Lower leg skin (tissue), 3 donors: ENCODE measurements around the gene POLR2E.

Experiments
- POLR2A ChIP-seq, 2 donors: fragments of 450-650 bp; IDR thresholded peaks; one replicate each; pipeline ENCODE4 v1.6.1; 2016 to 2017; ENCODE audit warnings: antibody characterized with exemption in 2 of 2, mild to moderate bottlenecking in 1 of 2, moderate library complexity in 1 of 2
- TF ChIP-seq, protein P1 (sequence below), 3 donors: fragments of 450-650 bp; IDR thresholded peaks; one replicate each; pipeline ENCODE4 v1.5.1; 2016; ENCODE audit warnings: antibody characterized with exemption in 3 of 3, mild to moderate bottlenecking in 3 of 3, moderate library complexity in 2 of 3

GRCh38 chr19:1105008-1105872 lies 10.1 kb upstream of the POLR2E start:
- TF ChIP-seq, protein P1, sequence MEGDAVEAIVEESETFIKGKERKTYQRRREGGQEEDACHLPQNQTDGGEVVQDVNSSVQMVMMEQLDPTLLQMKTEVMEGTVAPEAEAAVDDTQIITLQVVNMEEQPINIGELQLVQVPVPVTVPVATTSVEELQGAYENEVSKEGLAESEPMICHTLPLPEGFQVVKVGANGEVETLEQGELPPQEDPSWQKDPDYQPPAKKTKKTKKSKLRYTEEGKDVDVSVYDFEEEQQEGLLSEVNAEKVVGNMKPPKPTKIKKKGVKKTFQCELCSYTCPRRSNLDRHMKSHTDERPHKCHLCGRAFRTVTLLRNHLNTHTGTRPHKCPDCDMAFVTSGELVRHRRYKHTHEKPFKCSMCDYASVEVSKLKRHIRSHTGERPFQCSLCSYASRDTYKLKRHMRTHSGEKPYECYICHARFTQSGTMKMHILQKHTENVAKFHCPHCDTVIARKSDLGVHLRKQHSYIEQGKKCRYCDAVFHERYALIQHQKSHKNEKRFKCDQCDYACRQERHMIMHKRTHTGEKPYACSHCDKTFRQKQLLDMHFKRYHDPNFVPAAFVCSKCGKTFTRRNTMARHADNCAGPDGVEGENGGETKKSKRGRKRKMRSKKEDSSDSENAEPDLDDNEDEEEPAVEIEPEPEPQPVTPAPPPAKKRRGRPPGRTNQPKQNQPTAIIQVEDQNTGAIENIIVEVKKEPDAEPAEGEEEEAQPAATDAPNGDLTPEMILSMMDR (IDR thresholded peaks at IDR 0.05): no peak
- TF ChIP-seq POLR2A (IDR thresholded peaks at IDR 0.05): no peak
